ENCODE results near the gene ADAM17.

ADAM17 gene

GRCh38 chr2:9565436-9566153, 10.0 kb upstream of the ADAM17 start:
- H3K23ac ChIP-seq (ENCODE audit: low read depth, low read length, poor library complexity): no peak overlapping the region
- no peak for DNase-seq (ENCODE audit: low spot score)
- no peak overlapping the region for H3K4me2 ChIP-seq (ENCODE audit: insufficient read depth, low read length, poor library complexity, severe bottlenecking)
- no peak overlapping the region for H2BK5ac ChIP-seq (ENCODE audit: low read length)
- H3K4me3 ChIP-seq (ENCODE audit: low read length in 2 of 2): no peak overlapping the region
- H4K91ac ChIP-seq (ENCODE audit: low read depth, low read length, poor library complexity): no peak overlapping the region
- H3K4ac ChIP-seq (ENCODE audit: low read length): no peak overlapping the region
- no peaks in the 10 kb centered on the region for H3K9me3 ChIP-seq (replicated peaks in 1 of 2; ENCODE audit: control insufficient read depth in 2 of 2, insufficient read depth in 1 of 2, low read depth in 1 of 2, low read length in 2 of 2)
- H2AK5ac ChIP-seq (ENCODE audit: low read depth, low read length): no peak overlapping the region
- no peak overlapping the region for H2BK120ac ChIP-seq (ENCODE audit: low read depth, low read length)
- H3K18ac ChIP-seq (ENCODE audit: low read length): no peak overlapping the region
- no peak overlapping the region for H4K8ac ChIP-seq (ENCODE audit: low read depth, low read length)
- no peak overlapping the region for H2BK15ac ChIP-seq (ENCODE audit: low read length)
- H3K4me1 ChIP-seq (ENCODE audit: control insufficient read depth in 2 of 2, insufficient read depth in 1 of 2, low read depth in 1 of 2, low read length in 2 of 2): no peaks in the 10 kb centered on the region
- no peak overlapping the region for H3K27ac ChIP-seq (replicated peaks; ENCODE audit: low read length)
- H2AFZ ChIP-seq (ENCODE audit: low read length): no peak overlapping the region
- H3K27me3 ChIP-seq (ENCODE audit: control insufficient read depth in 3 of 3, insufficient read depth in 3 of 3, low read depth in 1 of 3, low read length in 3 of 3): no peaks in the 10 kb centered on the region
- peaks cover 2 to 4% of the 10 kb centered on the region in 2 donors for H3K36me3 ChIP-seq (replicated peaks in 1 of 2; ENCODE audit: control insufficient read depth in 2 of 2, insufficient read depth in 2 of 2, low read length in 2 of 2)
- no peak overlapping the region for H2BK12ac ChIP-seq (ENCODE audit: low read length)
- no peak overlapping the region for H3K9ac ChIP-seq (ENCODE audit: low read depth, low read length, poor library complexity)
- no CpG with 5 or more reads among the region's 11 CpGs for WGBS, 2 donors (ENCODE audit: extremely low coverage in 2 of 2, insufficient read length in 2 of 2, insufficient replicate concordance in 1 of 2)
- no peak overlapping the region for H3K14ac ChIP-seq (ENCODE audit: low read length)
- H3K79me1 ChIP-seq (ENCODE audit: low read depth, low read length): no peaks in the 10 kb centered on the region

GRCh38 chr2:9560628-9561027, 5.0 kb upstream of the ADAM17 start:
- H2BK15ac ChIP-seq (ENCODE audit: low read length): no peak overlapping the region
- H3K23ac ChIP-seq (ENCODE audit: low read depth, low read length, poor library complexity): no peak overlapping the region
- H3K27ac ChIP-seq (replicated peaks; ENCODE audit: low read length): no peak overlapping the region
- no peak overlapping the region for H2BK12ac ChIP-seq (ENCODE audit: low read length)
- H3K18ac ChIP-seq (ENCODE audit: low read length): no peak overlapping the region
- H3K14ac ChIP-seq (ENCODE audit: low read length): no peak overlapping the region
- H3K79me1 ChIP-seq (ENCODE audit: low read depth, low read length): no peaks in the 10 kb centered on the region
- H3K9me3 ChIP-seq (replicated peaks in 1 of 2; ENCODE audit: control insufficient read depth in 2 of 2, insufficient read depth in 1 of 2, low read depth in 1 of 2, low read length in 2 of 2): no peaks in the 10 kb centered on the region
- DNase-seq (ENCODE audit: low spot score): no peak
- H3K4me3 ChIP-seq (ENCODE audit: low read length in 2 of 2): no peak overlapping the region
- WGBS, 2 donors (ENCODE audit: extremely low coverage in 2 of 2, insufficient read length in 2 of 2, insufficient replicate concordance in 1 of 2): no CpG with 5 or more reads among the region's 2 CpGs
- no peak overlapping the region for H4K91ac ChIP-seq (ENCODE audit: low read depth, low read length, poor library complexity)
- no peak overlapping the region for H2AK5ac ChIP-seq (ENCODE audit: low read depth, low read length)
- H3K4me2 ChIP-seq (ENCODE audit: insufficient read depth, low read length, poor library complexity, severe bottlenecking): no peak overlapping the region
- H3K27me3 ChIP-seq (ENCODE audit: control insufficient read depth in 3 of 3, insufficient read depth in 3 of 3, low read depth in 1 of 3, low read length in 3 of 3): no peaks in the 10 kb centered on the region
- H3K9ac ChIP-seq (ENCODE audit: low read depth, low read length, poor library complexity): no peak overlapping the region
- H2BK120ac ChIP-seq (ENCODE audit: low read depth, low read length): no peak overlapping the region
- H2BK5ac ChIP-seq (ENCODE audit: low read length): no peak overlapping the region
- no peak overlapping the region for H2AFZ ChIP-seq (ENCODE audit: low read length)
- H3K4me1 ChIP-seq (ENCODE audit: control insufficient read depth in 2 of 2, insufficient read depth in 1 of 2, low read depth in 1 of 2, low read length in 2 of 2): no peaks in the 10 kb centered on the region
- H3K4ac ChIP-seq (ENCODE audit: low read length): no peak overlapping the region
- no peak overlapping the region for H4K8ac ChIP-seq (ENCODE audit: low read depth, low read length)
- peaks cover 6 to 20% of the 10 kb centered on the region in 2 donors for H3K36me3 ChIP-seq (replicated peaks in 1 of 2; ENCODE audit: control insufficient read depth in 2 of 2, insufficient read depth in 2 of 2, low read length in 2 of 2)

- H2AFZ ChIP-seq (ENCODE audit: low read length): no peak overlapping the region
- H3K18ac ChIP-seq (ENCODE audit: low read length): no peak overlapping the region
- no peak overlapping the region for H2AK5ac ChIP-seq (ENCODE audit: low read depth, low read length)
- no peak overlapping the region for H4K91ac ChIP-seq (ENCODE audit: low read depth, low read length, poor library complexity)
- H2BK120ac ChIP-seq (ENCODE audit: low read depth, low read length): no peak overlapping the region
- no peak overlapping the region for H2BK5ac ChIP-seq (ENCODE audit: low read length)
- H3K4ac ChIP-seq (ENCODE audit: low read length): no peak overlapping the region
- no peaks in the 10 kb centered on the region for H3K79me1 ChIP-seq (ENCODE audit: low read depth, low read length)
- H3K4me2 ChIP-seq (ENCODE audit: insufficient read depth, low read length, poor library complexity, severe bottlenecking): no peak overlapping the region
- H3K14ac ChIP-seq (ENCODE audit: low read length): no peak overlapping the region
- no peak overlapping the region for H3K27ac ChIP-seq (replicated peaks; ENCODE audit: low read length)
- DNase-seq (ENCODE audit: low spot score): no peak
- H3K9me3 ChIP-seq (replicated peaks in 1 of 2; ENCODE audit: control insufficient read depth in 2 of 2, insufficient read depth in 1 of 2, low read depth in 1 of 2, low read length in 2 of 2): no peaks in the 10 kb centered on the region
- H2BK12ac ChIP-seq (ENCODE audit: low read length): no peak overlapping the region
- no peak overlapping the region for H3K23ac ChIP-seq (ENCODE audit: low read depth, low read length, poor library complexity)
- H3K4me3 ChIP-seq (ENCODE audit: low read length in 2 of 2): no peak overlapping the region
- H3K9ac ChIP-seq (ENCODE audit: low read depth, low read length, poor library complexity): no peak overlapping the region
- H2BK15ac ChIP-seq (ENCODE audit: low read length): no peak overlapping the region
- no CpG with 5 or more reads among the region's 1 CpG for WGBS, 2 donors (ENCODE audit: extremely low coverage in 2 of 2, insufficient read length in 2 of 2, insufficient replicate concordance in 1 of 2)
- no peaks in the 10 kb centered on the region for H3K27me3 ChIP-seq (ENCODE audit: control insufficient read depth in 3 of 3, insufficient read depth in 3 of 3, low read depth in 1 of 3, low read length in 3 of 3)
- H3K4me1 ChIP-seq (ENCODE audit: control insufficient read depth in 2 of 2, insufficient read depth in 1 of 2, low read depth in 1 of 2, low read length in 2 of 2): peaks cover 0 to 1% of the 10 kb centered on the region in 2 donors
- no peak overlapping the region for H4K8ac ChIP-seq (ENCODE audit: low read depth, low read length)
- peaks cover 6 to 20% of the 10 kb centered on the region in 2 donors for H3K36me3 ChIP-seq (replicated peaks in 1 of 2; ENCODE audit: control insufficient read depth in 2 of 2, insufficient read depth in 2 of 2, low read length in 2 of 2)
Measured at GRCh38 chr2:9558948-9559381, 3.3 kb upstream of the ADAM17 start.

- Histone ChIP-seq H3K9ac (ENCODE audit: low read depth, low read length, poor library complexity) (peak overlapping the region; percentile 90), H3K4ac (ENCODE audit: low read length) (no peak overlapping the region), H3K9me3 (replicated peaks in 1 of 2; ENCODE audit: control insufficient read depth in 2 of 2, insufficient read depth in 1 of 2, low read depth in 1 of 2, low read length in 2 of 2) (no peaks in the 10 kb centered on the region), H2AFZ (ENCODE audit: low read length) (peak overlapping the region; percentile 92), H2BK15ac (ENCODE audit: low read length) (peak overlapping the region; percentile 26), H2BK120ac (ENCODE audit: low read depth, low read length) (no peak overlapping the region), H2AK5ac (ENCODE audit: low read depth, low read length) (peak overlapping the region; percentile 75), H3K4me2 (ENCODE audit: insufficient read depth, low read length, poor library complexity, severe bottlenecking) (peak overlapping the region; percentile 69), H2BK12ac (ENCODE audit: low read length) (no peak overlapping the region), H3K4me3 (ENCODE audit: low read length in 2 of 2) (peak overlapping the region; percentile 76 to 84), H2BK5ac (ENCODE audit: low read length) (peak overlapping the region; percentile 75), H3K23ac (ENCODE audit: low read depth, low read length, poor library complexity) (peak overlapping the region; percentile 100), H3K27me3 (ENCODE audit: control insufficient read depth in 3 of 3, insufficient read depth in 3 of 3, low read depth in 1 of 3, low read length in 3 of 3) (no peaks in the 10 kb centered on the region), H3K4me1 (ENCODE audit: control insufficient read depth in 2 of 2, insufficient read depth in 1 of 2, low read depth in 1 of 2, low read length in 2 of 2) (peaks cover 0 to 1% of the 10 kb centered on the region in 2 donors), H3K79me1 (ENCODE audit: low read depth, low read length) (no peaks in the 10 kb centered on the region), H3K18ac (ENCODE audit: low read length) (peak overlapping the region; percentile 99), H4K91ac (ENCODE audit: low read depth, low read length, poor library complexity) (no peak overlapping the region), H4K8ac (ENCODE audit: low read depth, low read length) (peak overlapping the region; percentile 3), H3K36me3 (replicated peaks in 1 of 2; ENCODE audit: control insufficient read depth in 2 of 2, insufficient read depth in 2 of 2, low read length in 2 of 2) (peaks cover 4 to 20% of the 10 kb centered on the region in 2 donors), H3K14ac (ENCODE audit: low read length) (peak overlapping the region; percentile 71), H3K27ac (replicated peaks; ENCODE audit: low read length) (peak overlapping the region; percentile 95)
- no peak for DNase-seq (ENCODE audit: low spot score)
- no CpG with 5 or more reads among the region's 32 CpGs for WGBS, 2 donors (ENCODE audit: extremely low coverage in 2 of 2, insufficient read length in 2 of 2, insufficient replicate concordance in 1 of 2)
Measured at GRCh38 chr2:9556121-9556743, 602 bp upstream of the ADAM17 start.

Data from neuronal stem cell (in vitro differentiated cells).